Subcutaneous adipose tissue (tissue), 4 donors: Measurements from ENCODE around the gene NCR2. TPM values are rescaled to one million over a fixed set of nuclear protein-coding genes. Genes with fewer than 3 reads are reported as not detected.

ENCODE experiments used
- CTCF ChIP-seq: fragments of 450-650 bp; IDR thresholded peaks from one replicate; pipeline ENCODE4 v1.5.1; 2016; ENCODE audit warnings: low read depth, mild to moderate bottlenecking, control low read depth, antibody characterized with exemption, moderate library complexity
- total RNA-seq, 4 donors: library from RNA; depleted of rRNA; stranded (reverse); fragments of >200 nt; gene quantifications; one replicate each; pipeline ENCODE4 v1.1.0, GENCODE V29; 2016

The NCR2 gene
- total RNA-seq, 4 donors from 2014 or later: not detected

GRCh38 chr6:41332842-41333736 is 2.3 kb upstream of the NCR2 start:
- TF ChIP-seq CTCF: no peak

- no peak for TF ChIP-seq CTCF
Observed at GRCh38 chr6:41334482-41335040, 847 bp upstream of the NCR2 start.

- no peak for TF ChIP-seq CTCF
Observed at GRCh38 chr6:41335943-41336342, 535 bp downstream of the NCR2 start.

- no peak for TF ChIP-seq CTCF
Observed at GRCh38 chr6:41336824-41337223, 1.4 kb downstream of the NCR2 start.

- TF ChIP-seq CTCF: no peak
Observed at GRCh38 chr6:41337709-41338108, 2.3 kb downstream of the NCR2 start.

GRCh38 chr6:41338659-41339058 is 3.3 kb downstream of the NCR2 start:
- no peak for TF ChIP-seq CTCF

- TF ChIP-seq CTCF: no peak
Observed at GRCh38 chr6:41341580-41341979, 6.2 kb downstream of the NCR2 start.
